ENCODE data around the gene PARP2.
"Not testable (repeated sequence)": the region's sequence is repeated elsewhere in the genome, so short reads cannot be mapped to it uniquely, and the experiment has no call there.

The PARP2 gene

GRCh38 chr14:20356422-20356821 is 13.0 kb downstream of the PARP2 start:
- WGBS (ENCODE audit: extremely low coverage, insufficient coverage, insufficient read length): no CpG with 5 or more reads among the region's 3 CpGs

DNA sequence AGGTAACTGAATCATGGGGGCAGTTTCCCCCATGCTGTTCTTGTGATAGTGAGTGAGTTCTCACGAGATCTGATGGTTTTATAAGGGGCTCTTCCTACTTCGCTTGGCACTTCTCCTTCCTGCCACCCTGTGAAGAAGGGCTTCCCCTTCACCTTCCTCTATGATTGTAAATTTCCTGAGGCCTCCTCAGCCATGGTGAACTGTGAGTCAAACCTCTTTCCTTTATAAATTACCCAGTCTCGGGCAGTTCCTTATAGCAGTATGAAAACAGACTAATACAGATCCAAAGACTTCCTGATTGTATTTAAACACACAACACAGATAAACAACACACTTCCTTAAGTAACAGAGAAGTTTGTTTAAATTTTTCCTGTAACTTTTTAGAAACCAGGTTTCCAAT is 15.0 kb downstream of the PARP2 start:
- WGBS (ENCODE audit: extremely low coverage, insufficient coverage, insufficient read length): no CpG with 5 or more reads among the region's 3 CpGs
- H2BK120ac ChIP-seq (ENCODE audit: insufficient read depth, low read length, poor library complexity); H3K4me3 ChIP-seq (ENCODE audit: low read depth, low read length); H3K27me3 ChIP-seq (ENCODE audit: insufficient read depth, low read length); H2AK5ac ChIP-seq (ENCODE audit: low read length); DNase-seq; H3K23ac ChIP-seq (ENCODE audit: low read length); H3K27ac ChIP-seq (ENCODE audit: low read depth, low read length); H2BK12ac ChIP-seq (ENCODE audit: low read length); H3K4me1 ChIP-seq (ENCODE audit: control insufficient read depth in 1 of 2, insufficient read depth in 2 of 2, low read length in 2 of 2); H2AFZ ChIP-seq (ENCODE audit: insufficient read depth, low read length, poor library complexity); H3K18ac ChIP-seq (ENCODE audit: low read length); H3K9me3 ChIP-seq (ENCODE audit: insufficient read depth, low read depth, low read length); H3K4ac ChIP-seq (ENCODE audit: low read depth, low read length); H4K91ac ChIP-seq (ENCODE audit: low read depth, low read length); H3K79me2 ChIP-seq (ENCODE audit: control insufficient read depth, insufficient read depth, low read length, poor library complexity); H3K9ac ChIP-seq (ENCODE audit: low read length); H3K4me2 ChIP-seq (ENCODE audit: low read length); H3K79me1 ChIP-seq (ENCODE audit: low read length); H4K8ac ChIP-seq (ENCODE audit: low read depth, low read length); H4K12ac ChIP-seq (ENCODE audit: low read depth, low read length); H3K14ac ChIP-seq (ENCODE audit: low read length); H2BK5ac ChIP-seq (ENCODE audit: low read depth, low read length, poor library complexity): not testable (repeated sequence)
- H3K36me3 ChIP-seq (ENCODE audit: control insufficient read depth in 1 of 2, insufficient read depth in 2 of 2, low read length in 2 of 2): peaks cover 15 to 31% of the 10 kb centered on the region in 2 experiments

More at GRCh38 chr14:20356422-20356821, 13.0 kb downstream of the PARP2 start:
- Histone ChIP-seq H2BK5ac (ENCODE audit: low read depth, low read length, poor library complexity) (no peak overlapping the region), H4K8ac (ENCODE audit: low read depth, low read length) (no peak overlapping the region), H2BK12ac (ENCODE audit: low read length) (no peak overlapping the region), H3K4ac (ENCODE audit: low read depth, low read length) (no peak overlapping the region), H3K9ac (ENCODE audit: low read length) (no peak overlapping the region), H2AK5ac (ENCODE audit: low read length) (no peak overlapping the region), H3K79me1 (ENCODE audit: low read length) (no peaks in the 10 kb centered on the region), H2BK120ac (ENCODE audit: insufficient read depth, low read length, poor library complexity) (no peak overlapping the region), H3K4me1 (ENCODE audit: control insufficient read depth in 1 of 2, insufficient read depth in 2 of 2, low read length in 2 of 2) (no peaks in the 10 kb centered on the region), H3K18ac (ENCODE audit: low read length) (no peak overlapping the region), H4K12ac (ENCODE audit: low read depth, low read length) (no peak overlapping the region), H4K91ac (ENCODE audit: low read depth, low read length) (no peak overlapping the region), H3K4me2 (ENCODE audit: low read length) (no peak overlapping the region), H3K27ac (ENCODE audit: low read depth, low read length) (no peak overlapping the region), H3K9me3 (ENCODE audit: insufficient read depth, low read depth, low read length) (no peaks in the 10 kb centered on the region), H2AFZ (ENCODE audit: insufficient read depth, low read length, poor library complexity) (no peak overlapping the region), H3K27me3 (ENCODE audit: insufficient read depth, low read length) (no peaks in the 10 kb centered on the region), H3K23ac (ENCODE audit: low read length) (no peak overlapping the region), H3K79me2 (ENCODE audit: control insufficient read depth, insufficient read depth, low read length, poor library complexity) (no peaks in the 10 kb centered on the region), H3K36me3 (ENCODE audit: control insufficient read depth in 1 of 2, insufficient read depth in 2 of 2, low read length in 2 of 2) (peaks cover 24 to 43% of the 10 kb centered on the region in 2 experiments), H3K4me3 (ENCODE audit: low read depth, low read length) (no peak overlapping the region), H3K14ac (ENCODE audit: low read length) (no peak overlapping the region)
- DNase-seq: no peak

- no peaks in the 10 kb centered on the region for H3K9me3 ChIP-seq (ENCODE audit: insufficient read depth, low read depth, low read length)
- no peak overlapping the region for H4K12ac ChIP-seq (ENCODE audit: low read depth, low read length)
- no peak overlapping the region for H2BK5ac ChIP-seq (ENCODE audit: low read depth, low read length, poor library complexity)
- H3K4me1 ChIP-seq (ENCODE audit: control insufficient read depth in 1 of 2, insufficient read depth in 2 of 2, low read length in 2 of 2): no peaks in the 10 kb centered on the region
- H3K9ac ChIP-seq (ENCODE audit: low read length): no peak overlapping the region
- H3K4me3 ChIP-seq (ENCODE audit: low read depth, low read length): no peak overlapping the region
- no peak overlapping the region for H3K27ac ChIP-seq (ENCODE audit: low read depth, low read length)
- no peak overlapping the region for H2BK12ac ChIP-seq (ENCODE audit: low read length)
- H3K4me2 ChIP-seq (ENCODE audit: low read length): no peak overlapping the region
- no peak overlapping the region for H2BK120ac ChIP-seq (ENCODE audit: insufficient read depth, low read length, poor library complexity)
- no peak overlapping the region for H4K8ac ChIP-seq (ENCODE audit: low read depth, low read length)
- no peak overlapping the region for H3K23ac ChIP-seq (ENCODE audit: low read length)
- no peaks in the 10 kb centered on the region for H3K27me3 ChIP-seq (ENCODE audit: insufficient read depth, low read length)
- peaks cover 16 to 21% of the 10 kb centered on the region in 2 experiments for H3K36me3 ChIP-seq (ENCODE audit: control insufficient read depth in 1 of 2, insufficient read depth in 2 of 2, low read length in 2 of 2)
- DNase-seq: no peak
- no peak overlapping the region for H3K14ac ChIP-seq (ENCODE audit: low read length)
- no peaks in the 10 kb centered on the region for H3K79me1 ChIP-seq (ENCODE audit: low read length)
- no peaks in the 10 kb centered on the region for H3K79me2 ChIP-seq (ENCODE audit: control insufficient read depth, insufficient read depth, low read length, poor library complexity)
- H2AFZ ChIP-seq (ENCODE audit: insufficient read depth, low read length, poor library complexity): no peak overlapping the region
- H4K91ac ChIP-seq (ENCODE audit: low read depth, low read length): no peak overlapping the region
- H3K18ac ChIP-seq (ENCODE audit: low read length): no peak overlapping the region
- H2AK5ac ChIP-seq (ENCODE audit: low read length): no peak overlapping the region
- H3K4ac ChIP-seq (ENCODE audit: low read depth, low read length): no peak overlapping the region
Measured at GRCh38 chr14:20365928-20366327, 22.5 kb downstream of the PARP2 start.

DNA sequence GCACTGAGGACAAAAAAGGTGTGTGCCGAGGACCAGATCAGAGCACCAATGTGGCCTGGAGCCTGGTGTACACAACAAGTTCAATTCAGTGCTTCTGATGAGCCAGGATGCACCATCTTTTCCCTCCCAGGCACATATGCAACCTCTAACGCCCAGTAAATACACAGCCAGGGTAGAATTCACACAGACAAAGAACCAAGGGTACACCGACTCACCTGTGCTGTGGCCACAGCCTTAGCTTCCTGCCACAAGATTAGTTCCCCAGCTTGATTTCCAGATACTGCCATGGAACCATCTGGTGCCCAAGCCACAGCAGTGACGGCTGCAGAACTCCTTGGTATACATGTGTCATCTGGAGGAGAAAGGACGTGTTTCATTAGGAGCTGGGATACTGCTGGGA is 29.4 kb downstream of the PARP2 start:
- H3K18ac ChIP-seq (ENCODE audit: low read length): no peak overlapping the region
- no peak overlapping the region for H3K23ac ChIP-seq (ENCODE audit: low read length)
- no peak overlapping the region for H2AK5ac ChIP-seq (ENCODE audit: low read length)
- H3K79me1 ChIP-seq (ENCODE audit: low read length): no peaks in the 10 kb centered on the region
- no peak overlapping the region for H3K9ac ChIP-seq (ENCODE audit: low read length)
- no peaks in the 10 kb centered on the region for H3K27me3 ChIP-seq (ENCODE audit: insufficient read depth, low read length)
- no peaks in the 10 kb centered on the region for H3K79me2 ChIP-seq (ENCODE audit: control insufficient read depth, insufficient read depth, low read length, poor library complexity)
- no peak overlapping the region for H3K27ac ChIP-seq (ENCODE audit: low read depth, low read length)
- no peak overlapping the region for H2BK120ac ChIP-seq (ENCODE audit: insufficient read depth, low read length, poor library complexity)
- no peaks in the 10 kb centered on the region for H3K9me3 ChIP-seq (ENCODE audit: insufficient read depth, low read depth, low read length)
- H4K12ac ChIP-seq (ENCODE audit: low read depth, low read length): no peak overlapping the region
- no peak overlapping the region for H3K4me3 ChIP-seq (ENCODE audit: low read depth, low read length)
- peaks cover 46 to 66% of the 10 kb centered on the region in 2 experiments for H3K36me3 ChIP-seq (ENCODE audit: control insufficient read depth in 1 of 2, insufficient read depth in 2 of 2, low read length in 2 of 2)
- H4K8ac ChIP-seq (ENCODE audit: low read depth, low read length): no peak overlapping the region
- no peak overlapping the region for H3K4me2 ChIP-seq (ENCODE audit: low read length)
- H3K14ac ChIP-seq (ENCODE audit: low read length): no peak overlapping the region
- no peak overlapping the region for H4K91ac ChIP-seq (ENCODE audit: low read depth, low read length)
- no peak overlapping the region for H2AFZ ChIP-seq (ENCODE audit: insufficient read depth, low read length, poor library complexity)
- no peak overlapping the region for H2BK5ac ChIP-seq (ENCODE audit: low read depth, low read length, poor library complexity)
- WGBS (ENCODE audit: extremely low coverage, insufficient coverage, insufficient read length): no CpG with 5 or more reads among the region's 5 CpGs
- H3K4ac ChIP-seq (ENCODE audit: low read depth, low read length): no peak overlapping the region
- DNase-seq: no peak
- H3K4me1 ChIP-seq (ENCODE audit: control insufficient read depth in 1 of 2, insufficient read depth in 2 of 2, low read length in 2 of 2): no peaks in the 10 kb centered on the region
- H2BK12ac ChIP-seq (ENCODE audit: low read length): no peak overlapping the region
